GM12801 (cell line): ENCODE results near the gene EEA1.

ENCODE experiments used
- CTCF ChIP-seq: IDR thresholded peaks from one replicate; pipeline ENCODE4 v1.5.1; 2011; ENCODE audit warnings: control low read depth; ENCODE audit not compliant: insufficient read length; ENCODE audit errors: extremely low read depth

Gene EEA1

DNA sequence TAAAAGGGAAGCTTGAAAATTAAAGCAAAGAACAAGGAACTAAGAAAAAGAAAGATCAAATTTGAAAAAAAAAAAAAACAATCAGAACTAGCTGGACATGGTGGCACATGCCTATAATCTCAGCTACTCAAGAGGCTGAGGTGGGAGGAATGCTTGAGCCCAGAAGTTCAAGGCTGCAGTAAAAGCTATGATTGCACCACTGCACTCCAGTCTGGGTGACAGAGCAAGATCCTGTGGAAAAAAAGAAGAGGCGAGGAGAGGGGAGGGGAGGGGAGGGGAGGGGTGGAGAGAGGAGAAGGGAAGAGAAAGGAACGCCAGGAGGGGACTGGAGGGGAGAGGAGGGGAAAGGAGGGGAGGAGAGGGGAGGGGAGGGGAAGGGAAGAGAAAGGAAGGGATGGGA, 43.0 kb downstream of the EEA1 start:
- no peak for TF ChIP-seq CTCF

DNA sequence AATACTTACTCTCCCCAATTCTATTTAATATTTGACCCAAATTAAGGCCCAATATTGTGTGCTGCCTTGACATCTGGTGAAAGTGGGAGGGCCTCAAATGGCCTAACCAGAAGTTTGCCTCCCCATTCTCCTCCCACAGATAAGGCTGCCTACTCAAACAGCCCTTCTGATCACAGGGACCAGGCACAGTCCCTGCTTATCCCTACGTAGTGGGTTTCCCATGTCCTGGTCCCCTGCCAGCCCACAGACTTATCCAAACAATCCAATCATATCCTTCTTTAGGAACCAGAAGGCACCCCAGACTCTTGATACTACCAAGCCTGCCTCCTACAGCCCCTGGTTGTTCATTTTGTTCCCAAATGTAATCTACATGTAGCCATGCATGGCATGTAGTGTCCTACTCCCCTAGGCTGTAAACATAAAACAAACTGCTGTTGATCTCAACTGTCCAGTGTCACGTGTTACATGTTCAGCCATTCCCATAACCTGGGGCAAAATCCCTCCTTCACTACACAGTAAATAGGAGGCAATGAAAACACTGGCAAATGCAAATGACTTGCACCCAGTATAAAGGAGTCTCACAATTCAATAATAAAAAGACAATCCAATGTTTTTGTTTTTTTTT, 49.3 kb downstream of the EEA1 start:
- TF ChIP-seq CTCF, result no peak

DNA sequence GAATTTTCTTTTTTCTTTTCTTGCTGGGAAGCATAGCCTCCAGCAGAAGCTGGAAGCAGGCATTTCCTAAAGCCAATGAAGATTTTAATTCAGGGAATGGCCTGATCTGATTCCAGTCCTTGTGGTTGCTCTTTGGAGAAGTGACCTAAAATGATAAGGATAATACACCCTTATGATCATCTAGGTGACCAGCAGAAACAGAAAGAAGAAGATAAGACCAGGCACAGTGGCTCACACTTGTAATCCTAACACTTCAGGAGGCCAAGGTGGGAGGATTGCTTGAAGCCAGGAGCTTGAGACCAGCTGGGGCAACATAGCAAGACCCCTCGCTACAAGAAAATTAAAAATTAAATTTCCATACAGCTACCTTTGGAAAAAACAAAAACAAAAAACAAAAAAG, 51.2 kb downstream of the EEA1 start:
- no peak for TF ChIP-seq CTCF

- no peak for TF ChIP-seq CTCF
Measured at GRCh38 chr12:92876496-92876895, 52.6 kb downstream of the EEA1 start.

DNA sequence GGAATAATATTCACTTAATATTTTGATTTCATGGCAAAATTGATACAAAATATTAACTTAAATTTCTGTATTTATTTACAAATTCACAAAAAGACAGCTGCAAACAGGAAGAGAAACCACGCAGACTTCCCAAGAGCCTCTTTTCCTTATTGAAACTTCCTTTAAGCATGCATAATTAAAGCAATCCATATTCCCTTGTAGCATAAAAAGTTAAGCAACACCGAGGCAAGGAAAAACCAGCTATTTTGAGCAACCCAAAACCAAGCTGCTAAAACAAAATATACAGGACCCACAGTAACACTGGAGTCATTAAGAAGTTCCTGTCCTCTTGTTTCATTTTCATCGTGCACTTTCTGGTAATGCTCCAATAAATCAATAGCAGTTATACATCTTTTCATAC, 58.0 kb downstream of the EEA1 start:
- TF ChIP-seq CTCF, result no peak

GRCh38 chr12:92866418-92866817, 62.7 kb downstream of the EEA1 start:
- no peak for TF ChIP-seq CTCF

DNA sequence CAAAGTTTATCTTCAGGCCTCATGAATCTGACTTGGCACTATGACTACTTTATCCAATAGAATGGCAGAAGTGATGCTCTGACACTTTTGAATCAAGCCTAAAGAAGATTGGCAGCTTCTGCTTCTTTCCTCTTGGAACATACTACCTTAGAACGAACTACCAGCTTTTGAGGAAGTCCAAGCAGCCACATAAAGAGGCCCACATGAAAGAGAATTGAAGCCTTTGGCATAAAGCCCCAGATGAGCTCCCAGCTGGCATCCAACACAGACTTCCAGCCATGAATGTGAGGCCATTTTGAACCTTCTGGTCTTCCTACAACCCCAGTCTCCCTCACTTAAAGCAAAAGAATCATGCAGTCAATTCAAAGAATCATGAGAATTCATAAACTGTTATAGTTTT, 65.8 kb downstream of the EEA1 start:
- TF ChIP-seq CTCF, result no peak
